ENCODE results near the gene POU6F1. TPM values are rescaled to one million over a fixed set of nuclear protein-coding genes. Genes with fewer than 3 reads are reported as not detected.

POU6F1 gene
- total RNA-seq, 1 donor from 2014 or later = 3.0 TPM

- DNase-seq (ENCODE audit: low read depth in 2 of 2) = no peak
Observed at GRCh38 chr12:51162217-51162616, 55.6 kb downstream of the POU6F1 start.

- DNase-seq (ENCODE audit: low read depth in 2 of 2) = no peak
Observed at GRCh38 chr12:51160814-51161459, 56.9 kb downstream of the POU6F1 start.

GRCh38 chr12:51156245-51156765, 61.6 kb downstream of the POU6F1 start:
- no peak for DNase-seq (ENCODE audit: low read depth in 2 of 2)

DNA sequence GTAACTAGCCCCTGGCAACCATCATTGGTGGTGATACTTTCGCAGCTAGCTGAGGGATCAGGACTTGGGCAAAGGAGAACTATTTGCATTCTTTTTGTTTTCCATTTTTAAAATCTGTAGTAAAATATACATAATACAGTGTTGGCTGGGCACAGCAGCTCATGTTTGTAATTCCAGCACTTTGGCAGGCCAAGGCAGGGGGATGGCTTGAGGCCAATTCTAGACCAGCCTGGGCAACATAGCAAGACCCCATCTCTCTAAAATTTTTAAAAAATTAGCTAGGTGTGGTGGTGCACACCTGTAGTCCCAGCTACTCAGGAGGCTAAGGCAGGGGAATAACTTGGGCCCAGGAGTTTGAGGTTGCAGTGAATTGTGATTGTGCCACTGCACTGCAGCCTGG, 64.9 kb downstream of the POU6F1 start:
- no peak for DNase-seq (ENCODE audit: low read depth in 2 of 2)

DNA sequence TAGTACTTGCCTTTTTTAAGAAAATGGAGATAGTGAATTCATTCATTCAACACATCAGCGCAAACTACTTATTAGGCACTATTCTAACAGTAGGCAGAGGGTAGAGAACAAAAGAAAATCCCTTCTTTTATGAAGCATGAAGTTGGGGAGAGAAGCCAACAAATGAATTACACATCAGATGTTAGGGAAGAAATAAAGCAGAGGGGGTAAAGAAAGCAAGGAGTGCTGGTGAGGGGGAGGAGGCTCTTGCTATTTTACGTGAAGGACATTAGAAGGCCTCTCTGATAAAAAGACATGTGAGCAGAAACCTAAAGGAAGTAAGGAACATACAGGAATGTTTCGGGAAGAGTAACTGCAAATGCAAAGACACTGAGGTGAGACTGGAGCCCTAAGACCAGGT, 67.1 kb downstream of the POU6F1 start:
- DNase-seq (ENCODE audit: low read depth in 2 of 2) = no peak

- DNase-seq (ENCODE audit: low read depth in 2 of 2) = no peak
Observed at GRCh38 chr12:51147309-51147708, 70.6 kb downstream of the POU6F1 start.

- no peak for DNase-seq (ENCODE audit: low read depth in 2 of 2)
Observed at GRCh38 chr12:51139292-51139844, 78.5 kb downstream of the POU6F1 start.

Other genes with a start within 250 kb of the POU6F1 start
- gene SLC11A2, start 191.7 kb downstream of the POU6F1 start, total RNA-seq = 35.7 and 39.7 TPM in 2 replicates
- gene LETMD1, start 169.7 kb downstream of the POU6F1 start, total RNA-seq = 20.8 and 27.7 TPM in 2 replicates
- 11.1 and 22.0 TPM in 2 replicates for gene CSRNP2, start 134.5 kb downstream of the POU6F1 start, total RNA-seq
- 8.9 and 14.1 TPM in 2 replicates for gene TFCP2, start 44.9 kb downstream of the POU6F1 start, total RNA-seq
- 68.5 and 73.7 TPM in 2 replicates for gene DAZAP2, start 20.8 kb upstream of the POU6F1 start, total RNA-seq
- gene SMAGP, start 52.4 kb upstream of the POU6F1 start, total RNA-seq = 9.8 and 17.7 TPM in 2 replicates
- gene BIN2, start 106.1 kb upstream of the POU6F1 start, total RNA-seq = not detected in 2 replicates
- not detected in 2 replicates for gene CELA1, start 128.6 kb upstream of the POU6F1 start, total RNA-seq
- 8.5 and 27.7 TPM in 2 replicates for gene GALNT6, start 173.3 kb upstream of the POU6F1 start, total RNA-seq
- gene SLC4A8, start 206.8 kb upstream of the POU6F1 start, total RNA-seq = 0.60 and 1.1 TPM in 2 replicates

Data from lung microvascular endothelial cell (primary cell).